ENCODE results near the gene NAAA. TPM values are rescaled to one million over a fixed set of nuclear protein-coding genes. Genes with fewer than 3 reads are reported as not detected.

The NAAA gene
- total and polyA plus RNA-seq, 9 of the 15 experiments (the other 6 are each of a cell fraction or from before 2014, with no cell fraction given): 1.3 to 7.9 (median 5.9) TPM

GRCh38 chr4:75922588-75922987, 18.2 kb downstream of the NAAA start:
- DNase-seq (ENCODE audit: extremely low read depth in 1 of 4, low spot score in 3 of 4) (no peak), ATAC-seq (no peak), FAIRE-seq (no peak)
- no peaks in the 10 kb centered on the region for H4K20me1 ChIP-seq (replicated peaks; ENCODE audit: control insufficient read depth, insufficient read depth, low read length)
- no peaks in the 10 kb centered on the region for H3K9me3 ChIP-seq (replicated peaks; ENCODE audit: control insufficient read depth, insufficient read depth, low read depth, low read length)
- ChIA-PET CTCF (ENCODE audit: low intra/inter-chr PET ratio) (no interaction called here), POLR2A (no interaction called here)
- BruUV-seq (replicated peaks): no TSS peak
- TF ChIP-seq FOXP1 (CRISPR knock-in tag; IDR thresholded peaks at IDR 0.05) (no peak), RFX5 (IDR thresholded peaks at IDR 0.05; ENCODE audit: low read depth, low read length) (no peak), ZNF384 (IDR thresholded peaks at IDR 0.05; ENCODE audit: low read depth, low read length) (no peak), HES1 (IDR thresholded peaks at IDR 0.05; ENCODE audit: low read depth) (no peak), TCF3 (CRISPR knock-in tag; IDR thresholded peaks at IDR 0.05) (no peak), SMARCC2 (IDR thresholded peaks at IDR 0.05; ENCODE audit: low read depth) (no peak), ZNF583 (CRISPR knock-in tag; IDR thresholded peaks at IDR 0.05) (no peak), ZNF407 (IDR thresholded peaks at IDR 0.05; ENCODE audit: low read depth) (no peak), HDAC6 (IDR thresholded peaks at IDR 0.05; ENCODE audit: low read depth, low read length) (no peak), BACH1 (tag; IDR thresholded peaks at IDR 0.05) (no peak), SOX6 (IDR thresholded peaks at IDR 0.05) (no peak), SIX5 (IDR thresholded peaks at IDR 0.05; ENCODE audit: borderline replicate concordance in 1 of 2, insufficient read depth in 1 of 2, low read depth in 1 of 2, low read length in 2 of 2) (no peak), NCOA1 (IDR thresholded peaks at IDR 0.05; ENCODE audit: low read depth) (no peak)
- 82% methylated on average over 1 of the region's 1 CpG for WGBS (ENCODE audit: insufficient coverage, low coverage, missing lambda C conversion rate)
- no peak overlapping the region for H2AFZ ChIP-seq (ENCODE audit: low read depth, low read length)
- H3K27me3 ChIP-seq (ENCODE audit: control insufficient read depth in 2 of 2, insufficient read depth in 2 of 2, low read length in 2 of 2): no peaks in the 10 kb centered on the region
- intact Hi-C loops (cut with micrococcal nuclease) (no loop called here), in situ Hi-C loops (cut with MboI) (no loop called here)
- no peak overlapping the region for H3K9ac ChIP-seq (ENCODE audit: insufficient read depth in 1 of 2, low read depth in 2 of 2, low read length in 2 of 2)
- no peaks in the 10 kb centered on the region for H3K4me1 ChIP-seq (replicated peaks in 1 of 2; ENCODE audit: control insufficient read depth in 2 of 2, insufficient read depth in 2 of 2, low read length in 2 of 2)
- no peak overlapping the region for H3K27ac ChIP-seq (ENCODE audit: extremely low read depth, low read depth, low read length)
- no peak overlapping the region for H3K4me2 ChIP-seq (ENCODE audit: insufficient read depth, low read length)
- no peaks in the 10 kb centered on the region for H3K9me1 ChIP-seq (ENCODE audit: control insufficient read depth, insufficient read depth, low read length)
- no peak overlapping the region for H3K4me3 ChIP-seq
- no peaks in the 10 kb centered on the region for H3K36me3 ChIP-seq (ENCODE audit: control insufficient read depth, insufficient read depth, low read length)
- no peaks in the 10 kb centered on the region for H3K79me2 ChIP-seq (ENCODE audit: control insufficient read depth, insufficient read depth, low read length)

Data from K562 (cell line).